B cell (primary cell): ENCODE measurements around the gene GDPD4. TPM values are rescaled to one million over a fixed set of nuclear protein-coding genes. Genes with fewer than 3 reads are reported as not detected.

ENCODE experiments used
- ATAC-seq: fragments of 200-7000 bp; cut with Tn5 transposase; one replicate; pipeline ENCODE4 v1.10.0; 2021; ENCODE audit warnings: low read depth, mild to moderate bottlenecking, moderate number of reproducible peaks, moderate library complexity
- CTCF ChIA-PET: fragments of 350-600 bp; sonication (Branson Sonifier 250); formaldehyde crosslinking; loops from one replicate; lab custom pipeline; 2021; ENCODE audit warnings: antibody characterized with exemption, inconsistent platforms; lab: Charles Lee
- POLR2A ChIA-PET: fragments of 350-600 bp; sonication (Branson Sonifier 250); formaldehyde crosslinking; loops from one replicate; lab custom pipeline; 2021; ENCODE audit warnings: antibody characterized with exemption; lab: Charles Lee
- DNase-seq: peaks from one replicate; pipeline ENCODE4 v3.0.0; 2013
- H2AFZ ChIP-seq: 2 replicates; pipeline ENCODE4 v1.6.1; 2012; ENCODE audit warnings: mild to moderate bottlenecking, low read depth, low read length; ENCODE audit not compliant: insufficient read depth, poor library complexity, severe bottlenecking
- H3K27ac ChIP-seq, 2 donors: 1 replicate in 1 of 2; 2 replicates in 1 of 2; pipeline ENCODE4 v1.5.1; 2012 to 2013; ENCODE audit warnings: low read length in 2 of 2, mild to moderate bottlenecking in 2 of 2, moderate library complexity in 1 of 2
- H3K27me3 ChIP-seq, 4 experiments: fragments of 200-600 bp in 1 of 4; sonication (generic) in 1 of 4; replicated peaks in 1 of 4; 1 replicate in 2 of 4; 2 replicates in 2 of 4; pipeline versions ENCODE4 v1.6.1 to v1.7.0; 2013 to 2016; ENCODE audit warnings: low read length in 3 of 4, mild to moderate bottlenecking in 2 of 4, mixed read lengths in 1 of 4, moderate library complexity in 1 of 4; ENCODE audit not compliant: insufficient read depth in 4 of 4, control insufficient read depth in 3 of 4; ENCODE audit errors: control extremely low read depth in 1 of 4
- H3K36me3 ChIP-seq, 2 experiments: replicated peaks in 1 of 2; 1 replicate in 1 of 2; 2 replicates in 1 of 2; pipeline versions ENCODE4 v1.6.1 to v1.7.1; 2013; ENCODE audit warnings: low read length in 1 of 2; ENCODE audit not compliant: insufficient read depth in 2 of 2, control insufficient read depth in 1 of 2; ENCODE audit errors: control extremely low read depth in 1 of 2, extremely low read depth in 1 of 2
- H3K4me1 ChIP-seq, 2 donors: fragments of 200-600 bp in 1 of 2; sonication (generic) in 1 of 2; 1 replicate in 1 of 2; 2 replicates in 1 of 2; pipeline versions ENCODE4 v1.5.1 to v1.6.1; 2013 to 2017; ENCODE audit warnings: low read length in 2 of 2; ENCODE audit not compliant: control insufficient read depth in 2 of 2, insufficient read depth in 2 of 2
- H3K4me2 ChIP-seq: replicated peaks from 2 replicates; pipeline ENCODE3; 2012; ENCODE audit warnings: mild to moderate bottlenecking, low read depth, low read length; ENCODE audit not compliant: poor library complexity, severe bottlenecking
- H3K4me3 ChIP-seq, 5 experiments: fragments of 200-600 bp in 1 of 5; sonication (generic) in 1 of 5; 1 replicate in 3 of 5; 2 replicates in 2 of 5; pipeline versions ENCODE4 v1.5.1 to v1.7.0; 2011 to 2016; ENCODE audit warnings: low read length in 4 of 5, mild to moderate bottlenecking in 4 of 5, low read depth in 2 of 5, control low read depth in 1 of 5, moderate library complexity in 1 of 5; ENCODE audit not compliant: insufficient read depth in 1 of 5; ENCODE audit errors: control extremely low read depth in 1 of 5, extremely low read depth in 1 of 5
- H3K79me2 ChIP-seq: fragments of 200-600 bp; sonication (generic); one replicate; pipeline ENCODE4 v1.6.0; 2016; ENCODE audit warnings: low read length; ENCODE audit not compliant: control insufficient read depth, insufficient read depth
- H3K9ac ChIP-seq: fragments of 200-600 bp; sonication (generic); 2 replicates; pipeline ENCODE4 v1.6.1; 2017; ENCODE audit warnings: mild to moderate bottlenecking, low read length, moderate library complexity
- H3K9me3 ChIP-seq, 3 donors: one replicate each; pipeline versions ENCODE4 v1.6.1 to v1.7.1; 2013; ENCODE audit warnings: low read length in 2 of 3; ENCODE audit not compliant: control insufficient read depth in 2 of 3, insufficient read depth in 1 of 3; ENCODE audit errors: control extremely low read depth in 1 of 3
- H4K20me1 ChIP-seq: 2 replicates; pipeline ENCODE4 v1.6.0; 2012; ENCODE audit warnings: mild to moderate bottlenecking, low read length; ENCODE audit not compliant: insufficient read depth, control insufficient read depth, poor library complexity, severe bottlenecking
- H3K27ac Mint-ChIP-seq: one replicate; pipeline ENCODE4 v1.8.0; 2021; ENCODE audit warnings: mixed read lengths
- H3K27me3 Mint-ChIP-seq: one replicate; pipeline ENCODE4 v1.8.0; 2021; ENCODE audit warnings: mixed read lengths
- H3K4me1 Mint-ChIP-seq: one replicate; pipeline ENCODE4 v1.8.0; 2021; ENCODE audit warnings: mixed read lengths
- H3K4me3 Mint-ChIP-seq: one replicate; pipeline ENCODE4 v1.8.0; 2021; ENCODE audit warnings: mixed read lengths
- H3K9me3 Mint-ChIP-seq: one replicate; pipeline ENCODE4 v1.8.0; 2022; ENCODE audit warnings: mixed read lengths; ENCODE audit not compliant: insufficient read depth
- EZH2 ChIP-seq: IDR thresholded peaks from 2 replicates; pipeline ENCODE4 v1.6.1; 2012; ENCODE audit warnings: borderline replicate concordance, low read depth, mild to moderate bottlenecking, moderate library complexity, low read length; ENCODE audit not compliant: insufficient read depth, poor library complexity, severe bottlenecking
- WGBS: methylation state at CpG from one replicate; pipeline ENCODE4 v1.1.5; 2013; ENCODE audit warnings: missing lambda C conversion rate; ENCODE audit not compliant: insufficient coverage; 5-methylcytosine and 5-hydroxymethylcytosine counted together
- intact Hi-C: fragments of 100-400 bp; cut with micrococcal nuclease; formaldehyde crosslinking; loops from one replicate; pipeline ENCODE4 v1.10.0; 2022
- polyA plus RNA-seq: library from polyadenylated mRNA; depleted of rRNA; stranded (reverse); fragments of >200 nt; gene quantifications from 2 replicates; pipeline ENCODE4 v1.2.3, GENCODE V29; 2012
- total RNA-seq, 2 donors: library from RNA; stranded (reverse); fragments of 120-200 nt in 1 of 2; gene quantifications; 1 replicate in 1 of 2; 2 replicates in 1 of 2; pipeline versions ENCODE4 v1.2.3 to v1.2.4, GENCODE V29; 2013 to 2022
- TF ChIP-seq, protein P1 (sequence below): fragments of 200-600 bp; IDR thresholded peaks from one replicate; pipeline ENCODE4 v1.8.0; 2022; ENCODE audit warnings: antibody characterized with exemption, mild to moderate bottlenecking

Gene GDPD4
- total and polyA plus RNA-seq, 2 donors (not counting 1 experiment from before 2014, with no cell fraction given), result not detected

DNA sequence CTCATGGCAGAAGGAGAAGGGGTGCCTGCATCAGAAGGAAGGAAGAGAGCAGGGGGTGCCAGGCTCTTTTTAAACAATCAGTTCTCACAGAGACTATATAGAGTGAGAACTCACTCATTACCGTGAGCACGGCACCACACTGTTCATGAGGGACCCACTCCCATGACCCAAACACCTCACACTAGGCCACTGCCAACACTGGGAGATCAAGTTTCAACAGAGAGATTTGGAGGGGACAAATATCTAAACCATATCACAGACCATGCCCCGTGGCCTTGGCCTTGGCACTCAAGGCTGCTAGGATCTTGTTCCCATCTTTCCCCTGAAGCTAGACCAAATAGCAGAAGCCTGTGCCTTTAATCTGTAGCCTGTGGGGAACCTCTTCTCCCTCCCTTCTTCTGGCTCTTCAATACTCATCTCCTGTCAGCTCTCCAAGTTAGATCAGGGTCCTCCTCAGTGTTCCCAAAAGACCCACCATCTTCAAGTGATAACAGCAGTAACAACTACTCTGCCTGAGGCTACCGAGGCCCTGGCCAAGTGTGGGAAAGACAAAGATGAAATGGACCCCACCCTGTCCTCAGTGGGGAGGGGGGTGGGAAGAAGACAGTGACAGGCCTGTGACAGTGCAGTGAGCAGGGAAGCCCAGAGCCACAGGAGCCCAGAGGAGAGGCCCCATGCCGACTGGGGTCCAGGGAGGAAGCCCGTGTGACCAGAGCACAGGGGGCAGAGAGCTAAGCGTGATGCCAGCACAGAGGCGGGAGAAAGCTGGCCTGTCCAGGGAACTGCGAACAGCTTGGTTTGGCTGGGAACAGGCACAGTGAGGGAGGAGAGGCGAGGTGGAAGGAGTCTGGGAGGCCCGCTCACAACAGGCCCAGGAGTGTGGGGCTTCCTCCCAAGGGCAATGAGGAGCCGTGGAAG lies 100.9 kb downstream of the GDPD4 start:
- CTCF ChIA-PET, result no interaction called here
- ATAC-seq (no peak), DNase-seq (no peak)
- H4K20me1 ChIP-seq, result no peaks in the 10 kb centered on the region
- no peak overlapping the region for H2AFZ ChIP-seq
- no peak overlapping the region for H3K27ac ChIP-seq
- H3K4me1 ChIP-seq, result no peaks in the 10 kb centered on the region
- H3K9me3 ChIP-seq, result no peaks in the 10 kb centered on the region
- 81% methylated on average over 10 of the region's 12 CpGs for WGBS
- Mint-ChIP-seq H3K4me3 (no peak overlapping the region), H3K27me3 (no peaks in the 10 kb centered on the region), H3K4me1 (no peaks in the 10 kb centered on the region), H3K9me3 (no peaks in the 10 kb centered on the region), H3K27ac (no peak overlapping the region)
- no peak overlapping the region for H3K9ac ChIP-seq
- POLR2A ChIA-PET, result no interaction called here
- H3K27me3 ChIP-seq, result no peaks in the 10 kb centered on the region
- H3K79me2 ChIP-seq, result no peaks in the 10 kb centered on the region
- no peak overlapping the region for H3K4me2 ChIP-seq
- H3K4me3 ChIP-seq, result no peak overlapping the region
- intact Hi-C loops, result no loop called here
- no peak for TF ChIP-seq EZH2
- TF ChIP-seq, protein P1, sequence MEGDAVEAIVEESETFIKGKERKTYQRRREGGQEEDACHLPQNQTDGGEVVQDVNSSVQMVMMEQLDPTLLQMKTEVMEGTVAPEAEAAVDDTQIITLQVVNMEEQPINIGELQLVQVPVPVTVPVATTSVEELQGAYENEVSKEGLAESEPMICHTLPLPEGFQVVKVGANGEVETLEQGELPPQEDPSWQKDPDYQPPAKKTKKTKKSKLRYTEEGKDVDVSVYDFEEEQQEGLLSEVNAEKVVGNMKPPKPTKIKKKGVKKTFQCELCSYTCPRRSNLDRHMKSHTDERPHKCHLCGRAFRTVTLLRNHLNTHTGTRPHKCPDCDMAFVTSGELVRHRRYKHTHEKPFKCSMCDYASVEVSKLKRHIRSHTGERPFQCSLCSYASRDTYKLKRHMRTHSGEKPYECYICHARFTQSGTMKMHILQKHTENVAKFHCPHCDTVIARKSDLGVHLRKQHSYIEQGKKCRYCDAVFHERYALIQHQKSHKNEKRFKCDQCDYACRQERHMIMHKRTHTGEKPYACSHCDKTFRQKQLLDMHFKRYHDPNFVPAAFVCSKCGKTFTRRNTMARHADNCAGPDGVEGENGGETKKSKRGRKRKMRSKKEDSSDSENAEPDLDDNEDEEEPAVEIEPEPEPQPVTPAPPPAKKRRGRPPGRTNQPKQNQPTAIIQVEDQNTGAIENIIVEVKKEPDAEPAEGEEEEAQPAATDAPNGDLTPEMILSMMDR, result no peak
- no peaks in the 10 kb centered on the region for H3K36me3 ChIP-seq

DNA sequence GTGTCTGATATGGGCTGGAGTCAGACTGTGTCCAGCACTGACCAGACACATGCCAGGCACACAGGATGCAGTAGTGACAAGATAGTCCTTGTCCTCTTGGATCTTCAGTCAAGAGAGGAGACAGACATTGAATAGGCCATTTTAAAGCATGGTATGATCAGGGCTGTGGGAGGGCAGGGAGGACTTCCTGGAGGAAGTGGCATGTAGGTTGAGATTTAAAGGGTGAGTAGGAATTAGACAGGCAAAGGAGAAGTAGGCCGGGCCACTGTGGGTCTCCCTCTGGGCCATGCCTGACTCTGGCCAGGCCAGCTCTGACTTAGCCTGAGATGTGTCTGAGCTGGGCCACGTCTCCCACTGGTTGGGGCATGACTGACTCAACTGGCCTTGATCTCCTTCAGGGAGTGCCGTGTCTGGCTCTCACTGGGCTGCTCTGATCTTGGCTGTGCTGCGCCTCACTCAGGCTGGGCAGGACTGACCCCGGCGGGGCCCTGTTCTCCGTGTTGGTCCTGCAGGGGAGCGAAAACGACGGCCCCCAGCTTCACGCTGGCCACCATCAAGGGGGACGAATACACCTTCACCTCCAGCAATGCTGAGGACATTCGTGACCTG lies 102.2 kb downstream of the GDPD4 start:
- Histone ChIP-seq H3K27ac (no peak overlapping the region), H3K27me3 (no peaks in the 10 kb centered on the region), H3K4me1 (no peaks in the 10 kb centered on the region), H3K9me3 (no peaks in the 10 kb centered on the region), H3K4me2 (no peak overlapping the region), H3K36me3 (no peaks in the 10 kb centered on the region), H2AFZ (no peak overlapping the region), H3K79me2 (no peaks in the 10 kb centered on the region), H3K9ac (no peak overlapping the region), H4K20me1 (no peaks in the 10 kb centered on the region), H3K4me3 (no peak overlapping the region)
- no peaks in the 10 kb centered on the region for H3K4me1 Mint-ChIP-seq
- H3K9me3 Mint-ChIP-seq, result no peaks in the 10 kb centered on the region
- POLR2A ChIA-PET, result no interaction called here
- H3K27ac Mint-ChIP-seq, result no peak overlapping the region
- no peak for ATAC-seq
- H3K27me3 Mint-ChIP-seq, result no peaks in the 10 kb centered on the region
- no peak for DNase-seq
- H3K4me3 Mint-ChIP-seq, result no peak overlapping the region
- intact Hi-C loops, result no loop called here
- WGBS, result 96% methylated on average over 12 of the region's 13 CpGs
- TF ChIP-seq EZH2, result no peak
- TF ChIP-seq, protein P1, result no peak
- CTCF ChIA-PET, result no interaction called here
